HepG2 (cell line): ENCODE measurements around the gene ADGRG6. TPM values are rescaled to one million over a fixed set of nuclear protein-coding genes. Genes with fewer than 3 reads are reported as not detected.
A peak's percentile ranks its signal among the peaks of the same experiment; 100 is the strongest.

Experiments
- AGO2 ChIP-seq: fragments of 200-400 bp; formaldehyde crosslinking; optimal IDR thresholded peaks from 2 replicates; pipeline ENCODE3; 2017; ENCODE audit warnings: mild to moderate bottlenecking, low read depth, low read length, moderate library complexity
- CEBPZ ChIP-seq: IDR thresholded peaks from 2 replicates; pipeline ENCODE4 v1.6.1; 2012; ENCODE audit warnings: low read length, improper control_type of control experiment
- FOSL1 ChIP-seq: sonication (generic); formaldehyde crosslinking; IDR thresholded peaks from 2 replicates; pipeline ENCODE4 v1.9.0; 2021; ENCODE audit warnings: missing genetic modification reagents, borderline replicate concordance
- GLMP ChIP-seq: sonication (generic); formaldehyde crosslinking; IDR thresholded peaks from 2 replicates; pipeline ENCODE4 v1.9.0; 2021; ENCODE audit warnings: missing genetic modification reagents, mild to moderate bottlenecking, borderline replicate concordance
- IKZF1 ChIP-seq: fragments of 450-650 bp; IDR thresholded peaks from 2 replicates; pipeline ENCODE4 v1.7.1; 2016
- MAFK ChIP-seq, 2 experiments: IDR thresholded peaks in 1 of 2; conservative IDR thresholded peaks in 1 of 2; 2 replicates each; pipeline ENCODE4 v1.6.1; 2011; ENCODE audit warnings: improper control_type of control experiment in 2 of 2, low read length in 2 of 2
- TIGD3 ChIP-seq: sonication (generic); formaldehyde crosslinking; IDR thresholded peaks from 2 replicates; pipeline ENCODE4 v1.5.1; 2020; ENCODE audit warnings: mild to moderate bottlenecking, missing genetic modification reagents, borderline replicate concordance
- ZMYM4 ChIP-seq: sonication (generic); formaldehyde crosslinking; IDR thresholded peaks from 2 replicates; pipeline ENCODE4 v1.8.1; 2023; ENCODE audit warnings: mild to moderate bottlenecking, missing genetic modification reagents
- ZNF251 ChIP-seq: sonication (generic); formaldehyde crosslinking; IDR thresholded peaks from 2 replicates; pipeline ENCODE4 v1.9.0; 2021; ENCODE audit warnings: mild to moderate bottlenecking, missing genetic modification reagents
- polyA plus RNA-seq, 8 experiments: library from polyadenylated mRNA; depleted of rRNA in 3 of 8; stranded (reverse) in 7 of 8; unstranded in 1 of 8; fragments of >200 nt; fragmentation: Illumina TruSeq in 4 of 8; extraction: Trizol in 4 of 8; gene quantifications; 2 replicates each; pipeline versions ENCODE4 v1.2.1 to v1.2.3, GENCODE V29; 2011 to 2016; ENCODE audit warnings: low read depth in 4 of 8, missing spikeins in 1 of 8, mixed read lengths in 1 of 8; ENCODE audit not compliant: insufficient read depth in 1 of 8
- total RNA-seq, 5 experiments: library from RNA; depleted of rRNA; stranded (reverse); fragments of >200 nt; fragmentation: Illumina TruSeq; extraction: Trizol; gene quantifications; 2 replicates each; pipeline ENCODE4 v1.2.3, GENCODE V29; 2016; ENCODE audit warnings: low read depth in 1 of 5

The ADGRG6 gene
- total and polyA plus RNA-seq, 2 of the 13 experiments (the other 11 are each of a cell fraction or from before 2014, with no cell fraction given): 129 to 249 TPM

GRCh38 chr6:142457638-142458406 is 156.0 kb downstream of the ADGRG6 start (continued):
- TF ChIP-seq TIGD3 (CRISPR knock-in tag): no peak
- TF ChIP-seq ZMYM4: no peak
- TF ChIP-seq MAFK (conservative IDR thresholded peaks at IDR 0.05 in 1 of 2, IDR thresholded peaks at IDR 0.05 in 1 of 2; ENCODE audit: low read length in 2 of 2): no peak
- TF ChIP-seq FOSL1 (CRISPR knock-in tag): no peak
- TF ChIP-seq IKZF1: no peak
- peak; percentile 75 for TF ChIP-seq AGO2
- no peak for TF ChIP-seq CEBPZ
- TF ChIP-seq GLMP (CRISPR knock-in tag): no peak
- no peak for TF ChIP-seq ZNF251 (CRISPR knock-in tag)
